ENCODE data around the gene NEGR1. TPM values are rescaled to one million over a fixed set of nuclear protein-coding genes. Genes with fewer than 3 reads are reported as not detected.

The NEGR1 gene
- total RNA-seq, 2 experiments from 2014 or later = not detected

GRCh38 chr1:71565262-71565661, 717.1 kb downstream of the NEGR1 start:
- H3K4me3 Mint-ChIP-seq = no peak overlapping the region

GRCh38 chr1:71562298-71562697, 720.0 kb downstream of the NEGR1 start:
- no peaks in the 10 kb centered on the region for H3K9me3 Mint-ChIP-seq
- no peak overlapping the region for H3K27ac Mint-ChIP-seq
- no peaks in the 10 kb centered on the region for H3K27me3 Mint-ChIP-seq
- H3K36me3 Mint-ChIP-seq = no peaks in the 10 kb centered on the region
- no peak overlapping the region for H3K4me3 Mint-ChIP-seq
- H3K4me1 Mint-ChIP-seq = no peaks in the 10 kb centered on the region
- DNase-seq = no peak

More at GRCh38 chr1:71565262-71565661, 717.1 kb downstream of the NEGR1 start:
- H3K27me3 Mint-ChIP-seq = no peaks in the 10 kb centered on the region
- no peaks in the 10 kb centered on the region for H3K36me3 Mint-ChIP-seq
- no peaks in the 10 kb centered on the region for H3K4me1 Mint-ChIP-seq
- H3K9me3 Mint-ChIP-seq = no peaks in the 10 kb centered on the region
- no peak for DNase-seq
- H3K27ac Mint-ChIP-seq = no peak overlapping the region

GRCh38 chr1:71561729-71562128, 720.6 kb downstream of the NEGR1 start:
- no peaks in the 10 kb centered on the region for H3K9me3 Mint-ChIP-seq
- H3K4me3 Mint-ChIP-seq = no peak overlapping the region
- H3K27ac Mint-ChIP-seq = no peak overlapping the region
- no peak for DNase-seq
- no peaks in the 10 kb centered on the region for H3K27me3 Mint-ChIP-seq
- H3K36me3 Mint-ChIP-seq = no peaks in the 10 kb centered on the region
- no peaks in the 10 kb centered on the region for H3K4me1 Mint-ChIP-seq

- no peaks in the 10 kb centered on the region for H3K27me3 Mint-ChIP-seq
- DNase-seq = no peak
- no peak overlapping the region for H3K4me3 Mint-ChIP-seq
- H3K27ac Mint-ChIP-seq = no peak overlapping the region
- H3K4me1 Mint-ChIP-seq = no peaks in the 10 kb centered on the region
- H3K36me3 Mint-ChIP-seq = no peaks in the 10 kb centered on the region
- no peaks in the 10 kb centered on the region for H3K9me3 Mint-ChIP-seq
Observed at GRCh38 chr1:71561206-71561605, 721.1 kb downstream of the NEGR1 start.

- Mint-ChIP-seq H3K9me3 (no peaks in the 10 kb centered on the region), H3K4me1 (no peaks in the 10 kb centered on the region), H3K4me3 (no peak overlapping the region), H3K36me3 (no peaks in the 10 kb centered on the region), H3K27ac (no peak overlapping the region), H3K27me3 (no peaks in the 10 kb centered on the region)
- DNase-seq = no peak
Observed at GRCh38 chr1:71559880-71560279, 722.5 kb downstream of the NEGR1 start.

- no peak for DNase-seq
- no peaks in the 10 kb centered on the region for H3K27me3 Mint-ChIP-seq
- no peak overlapping the region for H3K4me3 Mint-ChIP-seq
- H3K36me3 Mint-ChIP-seq = no peaks in the 10 kb centered on the region
- no peak overlapping the region for H3K27ac Mint-ChIP-seq
- H3K4me1 Mint-ChIP-seq = no peaks in the 10 kb centered on the region
- H3K9me3 Mint-ChIP-seq = no peaks in the 10 kb centered on the region
Observed at GRCh38 chr1:71557138-71557537, 725.2 kb downstream of the NEGR1 start.

GRCh38 chr1:71548398-71548890, 733.9 kb downstream of the NEGR1 start:
- Mint-ChIP-seq H3K27me3 (no peaks in the 10 kb centered on the region), H3K9me3 (no peaks in the 10 kb centered on the region), H3K4me3 (no peak overlapping the region), H3K36me3 (no peaks in the 10 kb centered on the region), H3K27ac (no peak overlapping the region), H3K4me1 (no peaks in the 10 kb centered on the region)
- no peak for DNase-seq

GRCh38 chr1:71542155-71542554, 740.2 kb downstream of the NEGR1 start:
- Mint-ChIP-seq H3K27me3 (no peaks in the 10 kb centered on the region), H3K4me1 (no peaks in the 10 kb centered on the region), H3K36me3 (no peaks in the 10 kb centered on the region), H3K4me3 (no peak overlapping the region), H3K9me3 (no peaks in the 10 kb centered on the region), H3K27ac (no peak overlapping the region)
- DNase-seq = no peak

- H3K27me3 Mint-ChIP-seq = no peaks in the 10 kb centered on the region
- H3K4me1 Mint-ChIP-seq = no peaks in the 10 kb centered on the region
- no peak for DNase-seq
- H3K4me3 Mint-ChIP-seq = no peak overlapping the region
- H3K36me3 Mint-ChIP-seq = no peaks in the 10 kb centered on the region
- H3K9me3 Mint-ChIP-seq = no peaks in the 10 kb centered on the region
- H3K27ac Mint-ChIP-seq = no peak overlapping the region
Observed at GRCh38 chr1:71533950-71534349, 748.4 kb downstream of the NEGR1 start.

GRCh38 chr1:71532343-71532742, 750.0 kb downstream of the NEGR1 start:
- H3K4me1 Mint-ChIP-seq = no peaks in the 10 kb centered on the region
- no peaks in the 10 kb centered on the region for H3K9me3 Mint-ChIP-seq
- H3K36me3 Mint-ChIP-seq = no peaks in the 10 kb centered on the region
- no peak for DNase-seq
- H3K27me3 Mint-ChIP-seq = no peaks in the 10 kb centered on the region
- no peak overlapping the region for H3K4me3 Mint-ChIP-seq
- H3K27ac Mint-ChIP-seq = no peak overlapping the region

GRCh38 chr1:71526824-71527223, 755.5 kb downstream of the NEGR1 start:
- no peaks in the 10 kb centered on the region for H3K9me3 Mint-ChIP-seq
- H3K36me3 Mint-ChIP-seq = no peaks in the 10 kb centered on the region
- no peak overlapping the region for H3K27ac Mint-ChIP-seq
- H3K4me1 Mint-ChIP-seq = no peaks in the 10 kb centered on the region
- H3K4me3 Mint-ChIP-seq = no peak overlapping the region
- no peaks in the 10 kb centered on the region for H3K27me3 Mint-ChIP-seq
- DNase-seq = no peak

GRCh38 chr1:71522721-71523120, 759.6 kb downstream of the NEGR1 start:
- Mint-ChIP-seq H3K9me3 (no peaks in the 10 kb centered on the region), H3K36me3 (no peaks in the 10 kb centered on the region), H3K27ac (no peak overlapping the region), H3K4me1 (no peaks in the 10 kb centered on the region), H3K4me3 (no peak overlapping the region), H3K27me3 (no peaks in the 10 kb centered on the region)
- no peak for DNase-seq

GRCh38 chr1:71521655-71522264, 760.6 kb downstream of the NEGR1 start:
- H3K27ac Mint-ChIP-seq = no peak overlapping the region
- no peaks in the 10 kb centered on the region for H3K36me3 Mint-ChIP-seq
- H3K4me1 Mint-ChIP-seq = no peaks in the 10 kb centered on the region
- H3K9me3 Mint-ChIP-seq = no peaks in the 10 kb centered on the region
- no peak overlapping the region for H3K4me3 Mint-ChIP-seq
- no peaks in the 10 kb centered on the region for H3K27me3 Mint-ChIP-seq
- DNase-seq = no peak

GRCh38 chr1:71511505-71511904, 770.8 kb downstream of the NEGR1 start:
- no peaks in the 10 kb centered on the region for H3K36me3 Mint-ChIP-seq
- H3K27me3 Mint-ChIP-seq = no peaks in the 10 kb centered on the region
- no peak overlapping the region for H3K27ac Mint-ChIP-seq
- DNase-seq = no peak
- no peaks in the 10 kb centered on the region for H3K4me1 Mint-ChIP-seq
- H3K9me3 Mint-ChIP-seq = peaks cover 1% of the 10 kb centered on the region
- H3K4me3 Mint-ChIP-seq = no peak overlapping the region

- no peaks in the 10 kb centered on the region for H3K36me3 Mint-ChIP-seq
- no peaks in the 10 kb centered on the region for H3K4me1 Mint-ChIP-seq
- no peak overlapping the region for H3K4me3 Mint-ChIP-seq
- no peak for DNase-seq
- H3K27ac Mint-ChIP-seq = no peak overlapping the region
- H3K27me3 Mint-ChIP-seq = no peaks in the 10 kb centered on the region
- H3K9me3 Mint-ChIP-seq = peaks cover 1% of the 10 kb centered on the region
Observed at GRCh38 chr1:71510725-71511124, 771.6 kb downstream of the NEGR1 start.

GRCh38 chr1:71509051-71509595, 773.2 kb downstream of the NEGR1 start:
- no peak for DNase-seq
- Mint-ChIP-seq H3K9me3 (peaks cover 1% of the 10 kb centered on the region), H3K4me3 (no peak overlapping the region), H3K27me3 (no peaks in the 10 kb centered on the region), H3K36me3 (no peaks in the 10 kb centered on the region), H3K4me1 (no peaks in the 10 kb centered on the region), H3K27ac (no peak overlapping the region)
